ENCODE results near the gene CTDSPL.
"Not testable (repeated sequence)": the region's sequence is repeated elsewhere in the genome, so short reads cannot be mapped to it uniquely, and the experiment has no call there.

CTDSPL gene

DNA sequence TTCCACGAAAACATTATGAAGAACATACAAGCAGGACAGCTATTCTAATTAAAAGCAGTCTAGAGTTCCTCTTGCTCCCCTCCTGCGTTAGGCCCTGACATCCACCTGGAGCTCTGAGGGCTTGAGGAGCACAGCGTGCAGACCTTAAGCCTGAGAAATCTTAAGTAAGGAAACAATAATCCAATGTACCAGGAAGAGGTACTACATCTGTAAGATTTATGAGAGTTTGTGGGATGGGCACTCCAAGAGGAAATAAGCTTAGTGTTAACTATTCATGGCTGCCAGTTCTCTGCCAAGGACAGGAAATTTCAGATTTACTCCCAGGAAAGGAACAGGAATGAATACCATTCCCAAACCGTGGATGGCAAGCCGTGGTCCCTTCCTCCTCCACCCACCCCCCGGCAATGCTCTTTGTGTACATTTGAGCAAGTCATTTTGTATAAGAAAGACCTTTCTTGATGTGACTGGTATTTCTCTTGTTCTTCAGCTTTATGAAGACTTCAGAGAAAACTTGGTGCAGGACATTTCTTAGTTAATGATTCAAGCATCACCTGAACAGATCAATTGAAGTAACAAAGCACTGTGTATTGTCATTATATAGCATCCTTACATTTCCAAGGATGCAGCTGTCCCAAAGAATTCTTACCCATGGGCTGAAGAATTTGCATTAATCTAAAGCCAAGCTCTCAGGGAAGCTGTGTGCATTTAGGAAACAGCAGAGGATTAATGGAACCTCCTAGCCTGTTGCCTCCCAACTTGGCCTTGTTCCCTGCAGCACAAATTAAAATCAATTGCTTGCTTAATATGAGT lies 100.1 kb downstream of the CTDSPL start:
- in situ Hi-C loops (cut with MboI; ENCODE audit: low sequenced_read_pairs): no loop called here

DNA sequence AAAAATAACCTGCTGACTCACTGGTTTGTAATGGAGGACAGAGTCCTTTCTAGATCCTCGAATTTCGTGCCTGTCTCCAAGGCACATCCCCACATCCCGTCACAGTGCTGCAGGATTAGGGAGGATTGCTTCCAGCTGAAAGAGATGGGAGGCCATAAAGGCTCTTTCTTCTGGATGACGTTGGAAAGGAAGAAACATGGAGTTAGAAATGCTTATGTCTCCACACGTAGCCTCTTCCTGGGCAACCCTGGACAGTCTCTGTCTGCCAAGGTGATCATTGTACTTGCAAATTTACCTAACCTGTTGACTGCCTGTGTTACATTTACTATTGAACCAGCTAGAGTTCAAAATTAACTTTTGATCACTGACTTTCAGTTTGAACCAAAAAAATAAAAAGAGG lies 101.3 kb downstream of the CTDSPL start:
- in situ Hi-C loops (cut with MboI; ENCODE audit: low sequenced_read_pairs): no loop called here

DNA sequence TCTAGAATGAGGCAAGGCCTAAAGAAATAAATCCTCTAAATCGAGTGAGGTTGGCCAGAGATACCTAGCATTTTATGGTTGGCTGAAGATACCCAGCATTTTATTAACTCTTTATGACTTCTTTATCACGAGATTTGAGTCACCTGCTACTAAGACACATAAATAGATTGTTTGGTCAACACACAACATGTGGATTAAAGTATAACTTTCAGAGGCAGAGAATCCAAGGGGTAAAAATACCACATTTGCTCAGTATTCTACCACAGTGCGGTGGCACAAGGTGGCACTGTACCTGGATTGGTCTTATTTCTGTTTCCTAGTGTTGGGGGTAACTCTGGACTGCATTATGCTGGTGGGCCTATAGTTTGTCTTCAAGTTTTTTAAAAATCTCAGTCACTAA lies 102.0 kb downstream of the CTDSPL start:
- in situ Hi-C loops (cut with MboI; ENCODE audit: low sequenced_read_pairs): no loop called here

DNA sequence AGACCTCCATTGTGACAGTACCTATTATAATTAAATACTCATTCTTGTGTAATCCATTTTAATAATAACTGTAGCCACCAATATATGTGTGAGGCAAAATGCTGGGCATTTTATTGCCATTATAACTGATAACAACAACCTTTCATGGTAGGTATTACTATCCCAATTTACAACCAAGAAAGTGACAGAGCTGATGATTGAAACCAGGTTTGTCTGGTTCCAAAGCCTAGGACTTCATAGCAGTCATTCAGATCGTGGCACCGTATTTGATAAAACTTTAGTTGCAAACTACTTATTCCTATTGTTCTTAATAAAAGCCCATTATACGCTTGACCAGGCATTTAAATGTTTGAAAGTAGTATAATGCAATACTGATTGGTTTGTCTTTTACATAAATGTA lies 102.5 kb downstream of the CTDSPL start:
- in situ Hi-C loops (cut with MboI; ENCODE audit: low sequenced_read_pairs): no loop called here

DNA sequence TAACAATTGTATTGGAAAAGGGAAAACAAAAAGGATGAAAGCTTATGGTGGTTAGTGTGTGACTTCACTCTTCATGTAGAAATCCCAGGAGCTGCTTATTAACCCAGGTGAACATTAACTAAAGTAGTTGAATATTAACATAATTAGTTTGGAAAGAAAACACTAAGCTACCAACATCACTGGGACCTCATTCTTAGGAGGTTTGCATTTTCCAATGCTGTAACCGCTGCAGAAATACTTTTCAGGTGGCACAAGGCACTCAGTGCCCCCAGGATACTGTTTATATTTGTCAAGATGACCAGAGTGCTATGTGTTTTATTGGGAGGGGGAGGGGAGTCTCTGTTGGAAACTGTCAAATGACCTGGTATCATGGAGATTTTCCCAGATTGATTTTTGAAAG lies 103.0 kb downstream of the CTDSPL start:
- in situ Hi-C loops (cut with MboI; ENCODE audit: low sequenced_read_pairs): no loop called here

DNA sequence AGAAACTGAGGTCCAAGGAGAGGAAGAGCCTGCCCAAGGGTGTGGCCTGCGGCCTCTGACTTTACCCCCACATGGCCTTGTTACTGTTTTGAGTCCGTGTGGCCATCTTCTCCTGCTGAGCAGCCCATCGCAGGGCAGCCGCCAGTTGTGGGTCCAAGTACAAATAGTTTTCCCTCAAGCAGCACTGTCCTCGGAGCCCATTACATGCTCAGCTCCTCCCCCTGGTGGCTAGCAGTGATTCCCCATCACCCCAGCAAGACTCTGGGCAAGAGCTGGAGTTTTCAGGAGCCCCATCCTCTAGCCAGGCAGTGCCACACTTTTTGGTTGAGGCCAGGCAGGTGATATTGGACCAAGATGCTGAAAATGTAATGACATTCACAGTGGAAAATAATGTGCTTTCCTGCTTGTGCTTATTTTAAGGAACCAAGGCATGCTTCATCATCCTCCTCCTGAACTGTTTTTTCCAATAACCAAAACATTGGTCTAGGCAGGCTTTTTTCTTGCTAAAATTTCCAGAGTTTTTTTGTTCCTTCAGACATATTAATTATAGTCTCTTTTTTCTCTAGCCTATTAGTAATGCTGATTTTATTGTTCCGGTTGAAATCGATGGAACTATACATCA lies 105.7 kb downstream of the CTDSPL start:
- in situ Hi-C loops (cut with MboI; ENCODE audit: low sequenced_read_pairs): no loop called here

DNA sequence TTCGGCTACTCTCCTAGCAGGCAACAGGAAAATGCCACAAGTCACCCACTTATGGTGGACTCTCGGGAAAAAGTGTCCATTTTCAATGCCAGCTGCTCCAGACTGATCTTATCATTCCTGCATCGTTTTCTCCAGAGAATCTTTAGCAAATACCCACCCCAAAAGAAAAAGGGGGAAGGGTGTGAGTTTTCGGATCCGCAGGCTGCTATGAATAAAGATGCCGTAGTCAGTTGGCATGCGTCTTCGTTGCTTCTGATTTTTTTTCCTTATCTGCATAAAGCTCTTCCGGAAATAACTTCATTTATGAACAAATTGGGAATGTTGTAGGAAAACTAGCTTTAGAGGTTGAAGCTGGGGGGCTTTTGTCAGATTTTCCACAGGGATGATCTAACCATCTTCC lies 106.5 kb downstream of the CTDSPL start:
- in situ Hi-C loops (cut with MboI; ENCODE audit: low sequenced_read_pairs): no loop called here

DNA sequence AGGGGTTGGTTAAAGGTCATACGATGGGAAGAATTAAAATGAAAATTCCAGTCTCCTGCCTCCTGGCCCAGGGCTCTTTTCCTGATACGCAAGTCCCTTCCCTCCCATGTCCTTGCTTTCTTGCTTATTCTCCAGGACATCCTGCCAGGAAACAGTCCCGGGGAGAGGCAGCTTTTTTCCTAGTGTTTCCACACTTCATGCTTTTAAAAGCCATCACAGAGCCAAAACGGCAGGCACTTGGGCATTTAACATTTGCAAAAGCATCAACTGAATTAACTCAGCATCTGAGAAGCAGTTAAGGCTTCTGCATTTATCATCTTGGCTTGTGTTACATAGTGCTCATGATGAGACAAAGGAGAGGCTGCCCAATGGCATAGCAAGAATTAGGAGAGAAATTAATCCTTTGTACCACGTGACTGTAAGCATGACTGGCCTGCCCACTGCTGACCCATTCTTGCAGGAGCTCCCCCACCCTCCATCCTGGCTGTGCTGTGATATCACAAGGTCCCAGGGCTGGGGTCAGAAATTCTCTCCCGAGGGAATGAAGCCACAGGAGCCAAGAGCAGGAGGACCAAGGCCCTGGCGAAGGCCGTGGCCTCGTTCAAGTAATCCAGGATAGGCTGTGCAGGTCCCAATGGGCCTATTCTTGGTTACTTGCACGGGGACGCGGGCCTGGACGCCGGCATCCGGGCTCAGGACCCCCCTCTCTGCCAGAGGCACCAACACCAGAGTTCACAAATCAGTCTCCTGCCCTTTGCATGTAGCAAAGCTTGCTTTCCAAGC lies 107.3 kb downstream of the CTDSPL start:
- in situ Hi-C loops (cut with MboI; ENCODE audit: low sequenced_read_pairs): no loop called here

DNA sequence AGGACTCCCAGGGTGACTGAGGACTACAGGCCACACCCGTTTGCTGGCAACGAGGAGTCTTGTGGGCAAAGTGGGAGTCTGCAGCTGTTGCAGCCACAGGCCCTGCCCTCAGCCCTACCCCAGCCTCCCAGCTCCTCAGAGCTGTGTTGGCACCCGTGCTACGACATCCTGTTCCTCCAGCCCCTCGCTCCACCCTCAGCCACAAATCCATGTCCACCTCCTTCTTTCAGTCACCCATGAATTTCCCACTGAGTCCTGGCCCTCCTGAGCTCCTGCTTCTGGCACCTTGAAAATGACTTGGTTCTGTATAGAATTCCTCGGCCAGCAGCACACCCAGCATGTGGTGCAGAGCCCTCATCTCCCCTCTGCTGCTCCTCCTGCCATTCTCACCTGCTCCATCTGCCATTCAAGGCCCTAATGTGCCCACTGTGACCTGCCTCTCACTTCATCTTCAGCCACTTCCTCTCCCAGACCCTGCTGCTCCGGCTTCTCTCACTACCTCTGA lies 108.0 kb downstream of the CTDSPL start:
- in situ Hi-C loops (cut with MboI; ENCODE audit: low sequenced_read_pairs): no loop called here

DNA sequence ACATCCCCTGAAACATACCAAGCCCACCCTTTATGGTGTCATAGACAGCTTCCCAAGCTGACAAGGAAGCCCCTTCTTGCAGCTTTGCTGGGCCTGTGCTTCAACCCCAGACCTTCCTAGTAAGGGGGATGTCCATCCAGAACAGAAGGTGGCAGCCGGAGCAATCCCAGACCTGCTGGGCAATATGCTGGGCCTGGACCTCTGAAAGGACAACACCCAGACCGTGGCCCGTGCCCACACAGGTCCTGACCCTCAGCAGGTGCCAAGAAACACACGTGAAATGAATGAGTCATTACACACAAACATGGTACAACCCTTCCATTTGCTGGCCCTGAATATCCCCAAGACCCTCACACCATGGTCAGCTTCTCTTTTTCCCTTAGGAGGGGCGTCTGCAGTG lies 109.1 kb downstream of the CTDSPL start:
- in situ Hi-C loops (cut with MboI; ENCODE audit: low sequenced_read_pairs): no loop called here

DNA sequence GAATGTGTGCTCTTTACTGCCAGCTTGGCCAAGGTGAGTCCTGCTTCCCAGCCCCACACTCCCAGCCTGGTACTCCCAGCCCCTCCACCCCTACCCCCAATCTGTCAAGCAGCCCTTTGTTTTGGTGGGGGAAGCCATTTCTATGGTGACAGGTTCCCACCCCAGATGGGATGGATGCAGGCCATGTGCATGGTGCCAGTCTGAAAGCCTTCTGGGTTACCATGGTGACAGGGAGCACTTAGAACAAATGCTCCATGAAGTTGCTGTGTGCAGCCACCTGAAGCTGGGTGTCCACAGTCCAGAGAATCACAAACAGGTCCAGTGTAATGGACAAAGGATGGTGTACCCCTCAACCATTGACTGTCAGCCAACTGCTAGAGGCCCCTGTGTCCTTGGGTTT lies 109.8 kb downstream of the CTDSPL start:
- in situ Hi-C loops (cut with MboI; ENCODE audit: low sequenced_read_pairs): no loop called here

DNA sequence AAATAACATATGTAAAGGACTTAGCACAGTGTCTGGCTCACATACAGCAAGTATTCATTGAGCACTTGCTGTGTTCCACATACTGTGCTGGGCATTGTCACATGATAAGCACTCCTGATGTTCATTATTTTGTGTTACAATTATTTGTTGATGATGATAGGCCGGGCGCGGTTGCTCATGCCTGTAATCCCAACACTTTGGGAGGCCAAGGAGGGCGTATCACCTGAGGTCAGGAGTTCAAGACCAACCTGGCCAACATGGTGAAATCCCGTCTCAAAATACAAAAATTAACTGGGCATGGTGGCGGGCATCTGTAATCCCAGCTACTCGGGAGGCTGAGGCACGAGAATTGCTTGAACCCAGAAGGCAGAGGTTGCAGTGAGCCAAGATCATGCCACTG lies 110.4 kb downstream of the CTDSPL start:
- in situ Hi-C loops (cut with MboI; ENCODE audit: low sequenced_read_pairs): not testable (repeated sequence)

DNA sequence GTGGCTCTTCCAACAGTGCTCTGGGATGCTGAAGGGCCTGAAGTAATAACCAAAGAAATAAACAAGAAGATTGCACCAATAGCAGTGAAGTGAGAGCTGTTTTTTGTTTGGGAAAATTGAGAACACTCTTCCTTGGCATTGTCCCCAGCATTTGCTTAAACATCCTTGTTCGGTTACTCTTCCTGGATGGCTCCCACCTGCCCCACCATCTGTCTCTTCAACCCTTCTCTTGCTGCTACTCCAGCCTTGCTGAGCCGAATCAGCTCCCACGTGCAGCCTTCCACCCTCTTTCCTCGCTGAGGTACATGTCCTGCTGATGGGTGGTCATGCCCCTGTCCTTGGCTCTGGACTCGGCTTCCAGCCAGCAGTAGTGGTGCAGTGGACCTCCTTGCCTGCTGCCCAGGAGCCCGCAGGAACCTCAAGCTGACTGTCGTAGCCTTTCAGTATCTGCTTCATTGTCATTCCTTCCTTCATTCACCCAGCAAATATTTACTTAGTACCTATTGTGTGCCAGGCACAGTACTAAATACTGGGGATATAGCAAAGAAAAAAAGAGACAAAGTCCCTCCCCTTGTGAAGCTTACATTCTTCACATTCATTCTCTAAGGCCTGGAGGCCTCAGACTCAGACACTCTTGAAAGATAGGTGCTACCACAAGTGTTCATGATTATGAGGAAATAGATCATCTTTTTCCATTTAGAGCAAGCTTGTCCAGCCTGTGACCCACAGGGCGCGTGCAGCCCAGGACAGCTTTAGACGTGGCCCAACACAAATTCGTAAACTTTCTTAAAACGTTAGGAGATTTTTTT lies 111.8 kb downstream of the CTDSPL start:
- in situ Hi-C loops (cut with MboI; ENCODE audit: low sequenced_read_pairs): no loop called here

DNA sequence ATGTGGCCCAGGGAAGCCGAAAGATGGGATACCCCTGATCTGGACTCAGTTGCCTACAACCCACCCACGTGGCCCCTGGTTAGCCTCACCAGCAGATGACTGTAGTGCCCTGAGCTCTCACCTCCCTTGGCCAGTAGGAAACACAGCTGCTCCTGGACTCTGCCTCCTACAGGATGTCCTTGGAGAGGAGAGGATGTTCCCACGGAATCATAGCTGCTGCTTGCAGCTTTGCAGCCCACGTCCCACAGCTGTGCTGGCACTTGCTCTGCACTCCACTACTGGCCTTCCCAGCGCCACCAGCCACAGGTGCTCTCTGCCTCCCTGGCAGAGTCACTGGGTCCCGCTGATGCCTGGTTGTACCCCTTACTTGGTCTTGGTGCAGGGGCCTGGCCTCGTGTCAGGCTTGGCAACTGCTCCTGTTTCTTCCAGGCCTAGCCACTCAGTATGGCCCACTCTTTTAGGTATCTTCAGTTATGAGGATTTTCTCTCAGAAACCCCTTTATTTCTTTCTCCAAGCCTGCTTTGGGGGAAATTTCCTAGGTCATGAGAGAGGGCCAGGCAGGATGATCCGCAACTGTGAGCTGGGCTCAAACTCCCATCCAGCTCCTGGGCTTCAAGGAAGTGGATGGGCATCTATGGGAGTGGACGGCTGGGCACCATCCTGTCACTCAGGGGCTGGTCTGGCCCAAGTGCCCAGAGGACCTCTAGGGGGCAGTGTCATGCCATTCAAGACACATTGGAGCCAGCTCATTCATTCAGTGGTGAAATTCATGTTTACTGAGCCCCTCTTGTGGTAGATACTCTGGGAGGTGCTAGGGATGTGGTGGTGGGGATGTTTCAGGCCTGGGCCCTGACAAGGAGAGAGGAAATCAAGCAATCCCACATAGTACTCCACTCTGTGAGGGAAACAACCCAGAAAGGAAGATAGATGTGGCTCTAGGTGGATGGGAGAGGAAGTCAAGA lies 112.7 kb downstream of the CTDSPL start:
- in situ Hi-C loops (cut with MboI; ENCODE audit: low sequenced_read_pairs): no loop called here

DNA sequence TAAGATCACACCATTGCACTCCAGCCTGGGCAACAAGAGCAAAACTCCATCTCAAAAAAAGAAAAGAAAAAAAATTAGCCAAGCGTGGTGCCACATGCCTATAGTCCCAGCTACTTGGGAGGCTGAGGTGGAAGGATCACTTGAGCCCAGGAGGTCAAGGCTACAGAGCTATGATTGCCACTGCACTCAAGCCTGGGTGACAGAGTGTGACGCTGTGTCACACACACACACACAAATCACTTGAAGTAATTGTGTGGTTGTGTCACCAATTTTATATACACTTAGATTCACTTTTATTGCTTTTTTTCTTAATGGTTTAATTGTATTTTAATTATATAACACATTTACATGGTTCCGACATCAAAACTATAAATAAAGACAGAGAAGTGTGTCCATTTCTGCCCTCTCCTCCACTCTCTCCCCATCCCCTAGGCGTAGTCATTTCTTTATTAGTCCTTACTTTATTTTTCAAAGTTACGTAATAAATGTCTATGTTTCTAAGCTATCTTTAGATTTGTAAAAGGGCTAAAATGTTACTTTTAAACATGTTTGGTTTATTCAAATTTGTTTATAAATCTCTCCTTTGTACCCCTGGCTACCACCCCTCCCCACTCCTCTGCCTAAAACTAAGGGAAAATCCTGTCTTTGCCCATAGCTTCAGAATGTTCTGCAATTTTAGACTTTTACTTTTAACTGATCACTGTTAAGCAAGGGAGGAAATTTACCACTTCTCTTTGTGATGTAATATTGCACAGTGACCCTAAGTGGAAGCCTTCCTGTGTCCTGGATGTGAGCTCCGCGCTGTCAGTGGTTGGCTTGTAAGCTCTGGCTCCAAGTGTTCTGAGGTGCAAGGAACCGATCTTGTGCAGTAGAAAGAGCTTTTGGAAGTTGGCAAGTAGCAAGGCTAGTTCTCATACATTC lies 118.1 kb downstream of the CTDSPL start:
- in situ Hi-C loops (cut with MboI; ENCODE audit: low sequenced_read_pairs): no loop called here

DNA sequence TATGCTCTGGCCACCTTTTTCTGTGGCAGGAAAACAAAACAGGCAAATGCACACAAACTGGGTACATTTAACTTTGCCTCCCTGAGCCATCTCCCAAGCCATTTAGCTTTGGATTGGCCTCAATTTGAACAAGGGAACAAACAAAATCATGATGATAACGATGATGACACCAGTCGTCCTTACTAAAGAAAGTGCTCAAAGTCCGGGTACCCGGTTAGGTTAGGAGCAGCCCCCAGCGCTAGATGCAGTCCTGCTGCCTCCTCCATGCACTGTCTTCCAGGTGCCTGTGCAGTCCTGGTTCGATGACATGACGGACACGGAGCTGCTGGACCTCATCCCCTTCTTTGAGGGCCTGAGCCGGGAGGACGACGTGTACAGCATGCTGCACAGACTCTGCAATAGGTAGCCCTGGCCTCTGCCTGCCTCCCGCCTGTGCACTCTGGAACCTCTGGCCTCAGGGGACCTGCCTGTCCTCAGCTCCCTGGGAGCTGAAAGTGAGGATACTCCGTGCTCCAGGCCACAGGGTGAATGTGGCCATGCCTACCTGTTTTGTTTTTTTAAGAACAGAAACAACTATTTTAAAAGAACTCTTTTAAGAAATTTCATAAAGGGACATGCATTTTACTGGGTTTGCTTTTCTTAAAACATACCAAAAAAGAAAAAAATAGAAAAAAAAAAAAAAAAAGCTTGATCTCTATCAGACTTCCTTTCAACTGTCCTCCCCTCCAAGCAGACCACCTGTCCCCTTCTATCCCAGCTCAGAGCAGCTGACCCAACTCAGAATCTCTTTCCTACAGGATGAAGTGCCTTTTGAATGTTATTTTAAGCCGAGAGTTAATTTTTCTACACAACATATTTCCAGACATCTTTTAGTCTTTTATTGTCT lies 119.0 kb downstream of the CTDSPL start:
- in situ Hi-C loops (cut with MboI; ENCODE audit: low sequenced_read_pairs): no loop called here

DNA sequence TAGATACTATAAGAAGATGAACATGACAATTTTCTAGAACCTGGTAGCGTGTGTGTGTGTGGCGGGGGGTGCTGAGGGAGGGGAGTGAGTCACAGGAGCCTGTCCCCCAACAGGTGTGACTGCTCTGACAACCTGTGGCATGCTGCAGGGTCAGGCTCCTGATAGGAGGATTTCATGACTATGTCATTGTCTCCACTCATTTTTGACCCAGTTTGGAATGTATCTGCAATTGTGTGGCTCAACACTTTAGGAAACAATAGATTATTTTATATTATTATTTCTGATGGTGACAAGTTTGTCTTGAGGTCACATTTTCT lies 119.6 kb downstream of the CTDSPL start:
- in situ Hi-C loops (cut with MboI; ENCODE audit: low sequenced_read_pairs): no loop called here

DNA sequence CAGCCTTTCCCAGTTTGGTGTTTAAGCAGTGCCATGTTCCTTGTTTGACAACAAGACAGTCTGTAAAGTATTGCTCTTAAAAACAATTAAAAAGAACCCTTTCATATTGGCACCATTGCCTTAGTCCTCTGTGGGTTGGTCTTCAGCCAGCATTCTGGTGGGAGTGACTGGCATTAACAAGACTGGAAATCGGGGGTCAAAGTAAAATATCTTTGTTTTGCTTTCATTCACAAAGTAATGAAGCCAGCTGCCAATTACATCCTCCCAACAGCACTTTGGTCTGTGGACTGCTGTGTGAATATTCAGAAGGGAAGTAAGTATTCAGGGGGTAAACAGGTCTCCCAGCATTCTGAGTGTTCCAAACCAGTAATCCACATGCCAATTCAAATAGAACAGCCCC lies 120.7 kb downstream of the CTDSPL start:
- in situ Hi-C loops (cut with MboI; ENCODE audit: low sequenced_read_pairs): no loop called here

Measured in HL-60/S4 treated with phorbol 12-myristate 13-acetate at 8.2 ng/mL for 4 days and 3 days (cell line).